IPS-18a (cell line): ENCODE results near the gene DNAI1.

Experiments used
- H3K27ac ChIP-seq: one replicate; pipeline ENCODE4 v1.5.1; 2013; ENCODE audit warnings: low read length
- H3K27me3 ChIP-seq: one replicate; pipeline ENCODE4 v1.6.1; 2013; ENCODE audit warnings: mild to moderate bottlenecking, low read length; ENCODE audit not compliant: control insufficient read depth, insufficient read depth
- H3K36me3 ChIP-seq: one replicate; pipeline ENCODE4 v1.6.1; 2013; ENCODE audit warnings: low read depth, low read length; ENCODE audit not compliant: control insufficient read depth
- H3K4me1 ChIP-seq: one replicate; pipeline ENCODE4 v1.6.1; 2013; ENCODE audit warnings: low read depth, low read length; ENCODE audit not compliant: control insufficient read depth
- H3K4me3 ChIP-seq: one replicate; pipeline ENCODE4 v1.5.1; 2013; ENCODE audit warnings: low read length
- H3K9ac ChIP-seq: one replicate; pipeline ENCODE4 v1.6.1; 2013; ENCODE audit warnings: mild to moderate bottlenecking, low read length, moderate library complexity
- H3K9me3 ChIP-seq: one replicate; pipeline ENCODE4 v1.6.1; 2013; ENCODE audit warnings: low read depth, low read length; ENCODE audit not compliant: control insufficient read depth

Gene DNAI1

GRCh38 chr9:34555936-34556525 lies 97.4 kb downstream of the DNAI1 start:
- Histone ChIP-seq H3K36me3 (no peaks in the 10 kb centered on the region), H3K27ac (no peak overlapping the region), H3K4me1 (peaks cover 24% of the 10 kb centered on the region), H3K9me3 (no peaks in the 10 kb centered on the region), H3K9ac (no peak overlapping the region), H3K27me3 (no peaks in the 10 kb centered on the region), H3K4me3 (no peak overlapping the region)

- no peaks in the 10 kb centered on the region for H3K27me3 ChIP-seq
- H3K4me3 ChIP-seq, result no peak overlapping the region
Observed at GRCh38 chr9:34556949-34557348, 98.3 kb downstream of the DNAI1 start.

GRCh38 chr9:34557426-34558321 lies 99.1 kb downstream of the DNAI1 start:
- no peak overlapping the region for H3K27ac ChIP-seq
- H3K4me1 ChIP-seq, result peaks cover 24% of the 10 kb centered on the region
- H3K27me3 ChIP-seq, result no peaks in the 10 kb centered on the region
- H3K4me3 ChIP-seq, result no peak overlapping the region
- no peak overlapping the region for H3K9ac ChIP-seq
- H3K9me3 ChIP-seq, result no peaks in the 10 kb centered on the region
- no peaks in the 10 kb centered on the region for H3K36me3 ChIP-seq

More at GRCh38 chr9:34556949-34557348, 98.3 kb downstream of the DNAI1 start:
- Histone ChIP-seq H3K36me3 (no peaks in the 10 kb centered on the region), H3K27ac (no peak overlapping the region), H3K9me3 (no peaks in the 10 kb centered on the region), H3K4me1 (peaks cover 24% of the 10 kb centered on the region), H3K9ac (no peak overlapping the region)

- no peaks in the 10 kb centered on the region for H3K27me3 ChIP-seq
- H3K4me1 ChIP-seq, result peaks cover 24% of the 10 kb centered on the region
- H3K27ac ChIP-seq, result no peak overlapping the region
- H3K36me3 ChIP-seq, result no peaks in the 10 kb centered on the region
- H3K9me3 ChIP-seq, result no peaks in the 10 kb centered on the region
- H3K4me3 ChIP-seq, result no peak overlapping the region
- no peak overlapping the region for H3K9ac ChIP-seq
Observed at GRCh38 chr9:34558364-34558763, 99.8 kb downstream of the DNAI1 start.

GRCh38 chr9:34558919-34559623 lies 100.5 kb downstream of the DNAI1 start:
- no peaks in the 10 kb centered on the region for H3K27me3 ChIP-seq
- no peaks in the 10 kb centered on the region for H3K9me3 ChIP-seq
- no peak overlapping the region for H3K4me3 ChIP-seq
- peaks cover 24% of the 10 kb centered on the region for H3K4me1 ChIP-seq
- no peaks in the 10 kb centered on the region for H3K36me3 ChIP-seq
- H3K9ac ChIP-seq, result no peak overlapping the region
- no peak overlapping the region for H3K27ac ChIP-seq

GRCh38 chr9:34559624-34560455 lies 101.2 kb downstream of the DNAI1 start:
- H3K27me3 ChIP-seq, result no peaks in the 10 kb centered on the region
- no peaks in the 10 kb centered on the region for H3K36me3 ChIP-seq
- H3K4me1 ChIP-seq, result peaks cover 18% of the 10 kb centered on the region
- H3K27ac ChIP-seq, result no peak overlapping the region
- no peak overlapping the region for H3K9ac ChIP-seq
- no peaks in the 10 kb centered on the region for H3K9me3 ChIP-seq
- no peak overlapping the region for H3K4me3 ChIP-seq

- Histone ChIP-seq H3K9ac (no peak overlapping the region), H3K27ac (no peak overlapping the region), H3K9me3 (no peaks in the 10 kb centered on the region), H3K4me3 (no peak overlapping the region), H3K36me3 (no peaks in the 10 kb centered on the region), H3K27me3 (no peaks in the 10 kb centered on the region), H3K4me1 (peaks cover 12% of the 10 kb centered on the region)
Observed at GRCh38 chr9:34560599-34561214, 102.1 kb downstream of the DNAI1 start.

GRCh38 chr9:34562135-34562745 lies 103.6 kb downstream of the DNAI1 start:
- Histone ChIP-seq H3K4me3 (no peak overlapping the region), H3K9me3 (no peaks in the 10 kb centered on the region), H3K9ac (no peak overlapping the region), H3K27ac (no peak overlapping the region), H3K36me3 (no peaks in the 10 kb centered on the region), H3K4me1 (peaks cover 12% of the 10 kb centered on the region), H3K27me3 (no peaks in the 10 kb centered on the region)

- H3K27me3 ChIP-seq, result no peaks in the 10 kb centered on the region
- H3K9me3 ChIP-seq, result no peaks in the 10 kb centered on the region
- no peaks in the 10 kb centered on the region for H3K36me3 ChIP-seq
- H3K4me3 ChIP-seq, result no peak overlapping the region
- no peak overlapping the region for H3K27ac ChIP-seq
- H3K9ac ChIP-seq, result no peak overlapping the region
- H3K4me1 ChIP-seq, result peaks cover 12% of the 10 kb centered on the region
Observed at GRCh38 chr9:34563262-34563661, 104.7 kb downstream of the DNAI1 start.

GRCh38 chr9:34564617-34565016 lies 106.0 kb downstream of the DNAI1 start:
- H3K27ac ChIP-seq, result no peak overlapping the region
- peaks cover 19% of the 10 kb centered on the region for H3K4me1 ChIP-seq
- no peak overlapping the region for H3K4me3 ChIP-seq
- no peaks in the 10 kb centered on the region for H3K9me3 ChIP-seq
- no peak overlapping the region for H3K9ac ChIP-seq
- no peaks in the 10 kb centered on the region for H3K36me3 ChIP-seq
- H3K27me3 ChIP-seq, result no peaks in the 10 kb centered on the region
